ENCODE data around the gene RAB8A.

The RAB8A gene

DNA sequence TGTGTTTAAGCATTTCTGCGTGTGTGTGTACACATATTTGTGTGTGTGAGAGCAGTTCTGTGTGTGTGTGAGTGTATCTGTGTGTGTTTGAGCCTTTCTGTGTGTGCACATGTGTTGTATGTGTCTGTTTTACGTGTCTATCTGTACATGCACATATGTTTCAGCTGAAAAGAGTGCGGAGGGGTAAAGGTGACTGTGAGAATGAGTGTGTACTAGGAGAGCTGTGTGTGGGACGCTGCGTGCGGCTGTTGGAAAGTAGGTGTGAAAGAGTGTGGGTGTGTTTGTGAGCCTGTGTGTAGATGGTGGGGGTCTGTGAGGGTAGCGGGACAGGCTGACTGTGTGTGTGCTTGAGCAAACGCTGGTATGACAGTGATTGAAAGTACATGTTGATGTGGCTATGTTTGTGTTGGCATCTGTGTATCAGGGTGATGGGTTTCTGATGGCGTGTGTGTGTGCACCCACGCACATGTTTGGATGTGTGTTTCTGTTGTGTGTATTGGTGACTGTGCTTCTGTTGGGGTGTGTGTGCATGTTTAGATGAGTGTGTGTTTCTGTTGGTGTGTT, 42.9 kb upstream of the RAB8A start:
- DNase-seq (ENCODE audit: extremely low read depth, low read depth), result no peak
- TF ChIP-seq, protein P1, sequence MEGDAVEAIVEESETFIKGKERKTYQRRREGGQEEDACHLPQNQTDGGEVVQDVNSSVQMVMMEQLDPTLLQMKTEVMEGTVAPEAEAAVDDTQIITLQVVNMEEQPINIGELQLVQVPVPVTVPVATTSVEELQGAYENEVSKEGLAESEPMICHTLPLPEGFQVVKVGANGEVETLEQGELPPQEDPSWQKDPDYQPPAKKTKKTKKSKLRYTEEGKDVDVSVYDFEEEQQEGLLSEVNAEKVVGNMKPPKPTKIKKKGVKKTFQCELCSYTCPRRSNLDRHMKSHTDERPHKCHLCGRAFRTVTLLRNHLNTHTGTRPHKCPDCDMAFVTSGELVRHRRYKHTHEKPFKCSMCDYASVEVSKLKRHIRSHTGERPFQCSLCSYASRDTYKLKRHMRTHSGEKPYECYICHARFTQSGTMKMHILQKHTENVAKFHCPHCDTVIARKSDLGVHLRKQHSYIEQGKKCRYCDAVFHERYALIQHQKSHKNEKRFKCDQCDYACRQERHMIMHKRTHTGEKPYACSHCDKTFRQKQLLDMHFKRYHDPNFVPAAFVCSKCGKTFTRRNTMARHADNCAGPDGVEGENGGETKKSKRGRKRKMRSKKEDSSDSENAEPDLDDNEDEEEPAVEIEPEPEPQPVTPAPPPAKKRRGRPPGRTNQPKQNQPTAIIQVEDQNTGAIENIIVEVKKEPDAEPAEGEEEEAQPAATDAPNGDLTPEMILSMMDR (IDR thresholded peaks at IDR 0.05; ENCODE audit: low read depth, low read length, missing control alignments), result no peak
- no peak overlapping the region for H3K4me3 ChIP-seq (replicated peaks; ENCODE audit: low read depth, low read length)

DNA sequence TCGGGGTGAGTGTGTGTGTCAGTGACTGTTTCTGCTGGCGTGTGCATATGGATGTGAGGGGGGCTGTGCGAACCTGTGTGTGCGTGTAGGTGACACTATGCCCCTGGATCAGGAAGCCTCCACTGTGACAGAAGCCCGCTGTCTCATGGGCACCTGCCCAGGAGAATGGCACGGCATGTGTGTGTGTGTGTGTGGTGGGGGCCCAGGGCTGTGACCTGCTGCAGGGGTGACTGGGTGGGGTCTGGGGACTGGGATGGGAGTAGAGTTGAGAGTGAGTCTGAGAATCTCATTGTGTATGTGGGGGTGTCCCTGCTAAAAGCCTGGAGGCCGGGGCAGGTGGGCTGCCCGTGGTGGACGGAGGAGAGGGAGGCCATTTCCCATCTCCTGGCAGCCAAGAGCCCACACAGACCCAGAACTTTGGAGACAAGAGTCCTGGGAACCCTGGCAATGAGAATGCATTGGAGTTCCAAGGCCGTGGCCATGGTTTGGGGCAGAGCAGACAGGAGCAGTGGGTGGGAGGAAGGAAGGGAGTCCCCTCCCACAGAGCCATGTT, 41.8 kb upstream of the RAB8A start:
- DNase-seq (ENCODE audit: extremely low read depth, low read depth), result no peak
- H3K4me3 ChIP-seq (replicated peaks; ENCODE audit: low read depth, low read length), result no peak overlapping the region
- TF ChIP-seq, protein P1 (IDR thresholded peaks at IDR 0.05; ENCODE audit: low read depth, low read length, missing control alignments), result no peak

DNA sequence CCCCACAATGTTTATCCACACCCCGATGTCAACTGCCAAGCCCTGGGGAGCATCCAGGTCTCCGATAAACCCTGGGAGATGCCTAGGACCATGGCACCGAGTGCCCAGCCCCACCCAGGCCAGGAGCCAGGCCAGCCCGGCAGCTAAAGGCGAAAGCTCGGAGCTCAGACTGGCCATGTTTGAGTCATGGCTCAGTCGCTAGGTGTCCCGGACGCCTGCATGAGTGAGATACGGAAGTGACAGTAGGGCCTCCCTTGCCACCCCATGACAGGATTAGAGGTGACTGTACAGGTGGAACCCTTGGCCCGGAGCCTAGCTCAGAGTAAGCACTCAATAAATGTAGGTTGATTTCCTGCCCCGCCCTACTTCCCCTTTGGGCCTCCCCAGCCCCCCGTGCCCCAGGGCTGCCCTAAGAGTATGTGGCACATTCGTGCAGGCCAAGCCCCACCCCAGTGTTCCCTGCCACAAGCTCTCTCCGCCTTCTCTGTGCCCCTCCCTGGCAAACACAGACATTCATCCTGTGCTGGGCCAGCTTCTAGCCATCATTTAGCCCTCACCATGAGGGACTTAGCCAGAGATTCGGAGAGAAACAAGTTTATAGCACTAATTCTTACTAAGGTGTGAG, 41.2 kb upstream of the RAB8A start:
- H3K4me3 ChIP-seq (replicated peaks; ENCODE audit: low read depth, low read length), result no peak overlapping the region
- TF ChIP-seq, protein P1 (IDR thresholded peaks at IDR 0.05; ENCODE audit: low read depth, low read length, missing control alignments), result no peak
- DNase-seq (ENCODE audit: extremely low read depth, low read depth), result no peak

DNA sequence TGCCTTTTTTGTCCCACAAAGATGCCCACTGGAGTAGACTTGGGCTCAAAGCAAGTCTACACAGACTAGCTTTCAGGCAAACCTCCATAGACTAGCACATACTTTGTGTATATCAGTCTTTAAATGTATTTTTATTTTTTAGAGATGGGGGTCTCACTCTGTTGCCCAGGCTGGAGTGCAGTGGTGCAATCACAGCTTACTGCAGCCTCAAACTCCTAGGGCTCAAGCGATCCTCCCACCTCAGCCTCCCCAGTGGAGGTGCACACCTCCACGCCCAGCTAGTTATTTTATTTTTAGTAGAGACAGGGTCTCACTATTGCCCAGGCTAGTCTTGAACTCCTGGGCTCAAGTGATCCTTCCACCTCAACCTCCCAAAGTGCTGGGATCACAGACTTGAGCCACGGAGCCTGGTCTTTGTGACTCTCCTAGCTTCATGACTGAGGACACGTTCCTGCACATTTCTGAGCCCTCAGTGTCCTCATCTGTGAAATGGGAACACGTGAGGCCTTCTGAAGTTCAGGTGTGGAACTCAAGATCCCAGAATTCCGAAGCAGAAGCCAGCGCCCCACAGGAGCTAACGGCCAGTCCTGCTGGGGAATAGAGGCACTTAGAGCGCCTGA, 40.5 kb upstream of the RAB8A start:
- DNase-seq (ENCODE audit: extremely low read depth, low read depth), result no peak
- no peak overlapping the region for H3K4me3 ChIP-seq (replicated peaks; ENCODE audit: low read depth, low read length)
- TF ChIP-seq, protein P1 (IDR thresholded peaks at IDR 0.05; ENCODE audit: low read depth, low read length, missing control alignments), result no peak

DNA sequence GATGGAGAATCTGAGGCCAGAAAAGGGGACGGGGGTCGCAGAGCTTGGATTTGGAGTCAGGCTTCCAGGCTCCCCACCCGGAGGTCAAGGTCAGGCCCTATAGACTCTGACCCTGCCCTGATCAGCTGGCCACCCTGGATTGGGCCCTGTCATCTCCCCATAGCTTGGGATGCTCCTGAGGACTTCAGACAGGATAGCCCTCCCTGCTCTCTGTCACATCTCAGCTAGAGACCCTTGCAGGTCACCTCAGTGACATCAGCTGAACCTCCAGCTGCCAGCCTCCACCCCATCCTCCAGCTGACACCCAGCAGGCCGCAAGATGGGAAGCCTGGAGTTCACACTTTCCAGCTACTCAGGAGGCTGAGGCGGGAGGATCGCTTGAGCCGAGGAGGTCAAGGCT, 38.2 kb upstream of the RAB8A start:
- DNase-seq (ENCODE audit: extremely low read depth, low read depth), result no peak
- no peak overlapping the region for H3K4me3 ChIP-seq (replicated peaks; ENCODE audit: low read depth, low read length)
- TF ChIP-seq, protein P1 (IDR thresholded peaks at IDR 0.05; ENCODE audit: low read depth, low read length, missing control alignments), result no peak

DNA sequence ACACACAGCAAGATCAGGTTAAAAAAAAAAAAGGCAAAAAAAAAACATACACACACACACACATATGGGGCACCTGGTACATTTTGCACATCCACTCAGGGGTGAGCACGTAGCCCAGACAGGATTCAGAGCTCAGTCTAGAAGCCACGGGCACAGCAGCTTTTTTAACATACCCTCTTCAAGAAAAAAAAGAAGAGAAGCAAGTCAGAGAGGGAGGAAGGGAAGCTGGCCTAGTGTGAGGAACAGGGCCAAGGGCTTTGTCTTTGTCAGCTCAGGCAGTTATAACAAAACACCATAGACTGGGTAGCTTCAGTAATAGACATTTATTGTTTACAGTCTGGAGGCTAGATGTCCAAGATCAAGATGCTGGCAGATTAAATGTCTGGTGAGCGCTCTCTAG, 37.7 kb upstream of the RAB8A start:
- DNase-seq (ENCODE audit: extremely low read depth, low read depth), result no peak

More for the DNA sequence above, 37.7 kb upstream of the RAB8A start:
- H3K4me3 ChIP-seq (replicated peaks; ENCODE audit: low read depth, low read length), result no peak overlapping the region
- TF ChIP-seq, protein P1 (IDR thresholded peaks at IDR 0.05; ENCODE audit: low read depth, low read length, missing control alignments), result no peak

Data from HFF-Myc (cell line).